ENCODE results near the gene MRPS22.

MRPS22 gene

GRCh38 chr3:139343895-139344856 lies at the start of gene MRPS22:
Gene MRPS22, plus strand, starts transcription at chr3:139344020. Its CDS starts 7 bp downstream, at chr3:139344027.
- peak within 1 kb of the TSS; percentile 71 for H3K27ac ChIP-seq
- peaks cover 37% of the 10 kb centered on the region for H3K36me3 ChIP-seq
- no peaks in the 10 kb centered on the region for H3K9me3 ChIP-seq (ENCODE audit: severe bottlenecking)
- H3K4me3 ChIP-seq (ENCODE audit: low read depth, low read length) = peak within 1 kb of the TSS; percentile 99
- no peaks in the 10 kb centered on the region for H3K27me3 ChIP-seq (ENCODE audit: insufficient read depth, low read depth, severe bottlenecking)
- DNase-seq = peak; percentile 83
- TF ChIP-seq, protein P1, sequence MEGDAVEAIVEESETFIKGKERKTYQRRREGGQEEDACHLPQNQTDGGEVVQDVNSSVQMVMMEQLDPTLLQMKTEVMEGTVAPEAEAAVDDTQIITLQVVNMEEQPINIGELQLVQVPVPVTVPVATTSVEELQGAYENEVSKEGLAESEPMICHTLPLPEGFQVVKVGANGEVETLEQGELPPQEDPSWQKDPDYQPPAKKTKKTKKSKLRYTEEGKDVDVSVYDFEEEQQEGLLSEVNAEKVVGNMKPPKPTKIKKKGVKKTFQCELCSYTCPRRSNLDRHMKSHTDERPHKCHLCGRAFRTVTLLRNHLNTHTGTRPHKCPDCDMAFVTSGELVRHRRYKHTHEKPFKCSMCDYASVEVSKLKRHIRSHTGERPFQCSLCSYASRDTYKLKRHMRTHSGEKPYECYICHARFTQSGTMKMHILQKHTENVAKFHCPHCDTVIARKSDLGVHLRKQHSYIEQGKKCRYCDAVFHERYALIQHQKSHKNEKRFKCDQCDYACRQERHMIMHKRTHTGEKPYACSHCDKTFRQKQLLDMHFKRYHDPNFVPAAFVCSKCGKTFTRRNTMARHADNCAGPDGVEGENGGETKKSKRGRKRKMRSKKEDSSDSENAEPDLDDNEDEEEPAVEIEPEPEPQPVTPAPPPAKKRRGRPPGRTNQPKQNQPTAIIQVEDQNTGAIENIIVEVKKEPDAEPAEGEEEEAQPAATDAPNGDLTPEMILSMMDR (IDR thresholded peaks at IDR 0.05; ENCODE audit: low read depth, low read length) = no peak

GRCh38 chr3:139295040-139295439 lies 48.8 kb upstream of the MRPS22 start:
- no peaks in the 10 kb centered on the region for H3K27me3 ChIP-seq (ENCODE audit: insufficient read depth, low read depth, severe bottlenecking)
- H3K27ac ChIP-seq = no peak overlapping the region
- no peak overlapping the region for H3K4me3 ChIP-seq (ENCODE audit: low read depth, low read length)
- no peaks in the 10 kb centered on the region for H3K9me3 ChIP-seq (ENCODE audit: severe bottlenecking)
- no peaks in the 10 kb centered on the region for H3K36me3 ChIP-seq
- no peak for DNase-seq
- TF ChIP-seq, protein P1 (IDR thresholded peaks at IDR 0.05; ENCODE audit: low read depth, low read length) = no peak

DNA sequence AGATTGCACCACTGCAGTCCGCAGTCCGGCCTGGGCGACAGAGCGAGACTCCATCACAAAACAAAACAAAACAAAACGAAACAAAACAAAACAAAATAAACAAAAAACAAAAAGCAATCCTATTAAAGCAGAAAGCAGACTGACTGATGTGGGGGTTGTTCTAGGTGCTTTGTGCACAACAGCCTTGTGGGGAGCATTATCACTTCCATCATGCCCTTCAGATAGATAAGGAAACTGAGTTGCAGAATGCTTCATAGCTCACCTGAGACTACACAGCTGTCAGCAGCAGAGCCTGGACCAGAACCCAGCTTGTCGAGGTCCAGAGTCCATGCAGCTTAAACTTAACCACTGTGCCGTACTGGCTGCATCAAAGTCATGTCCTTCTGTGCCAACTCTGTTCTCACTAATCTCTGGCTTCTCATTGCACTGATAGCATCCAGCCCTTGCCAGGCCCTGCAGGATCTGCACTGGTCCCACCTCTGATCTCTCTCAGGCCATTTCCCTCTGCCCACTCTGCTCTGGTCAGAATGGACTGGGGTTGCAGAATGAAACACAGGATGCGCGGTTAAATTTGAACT lies 47.6 kb upstream of the MRPS22 start:
- no peaks in the 10 kb centered on the region for H3K27me3 ChIP-seq (ENCODE audit: insufficient read depth, low read depth, severe bottlenecking)
- TF ChIP-seq, protein P1 (IDR thresholded peaks at IDR 0.05; ENCODE audit: low read depth, low read length) = no peak

GRCh38 chr3:139297588-139298311 lies 46.1 kb upstream of the MRPS22 start:
- Histone ChIP-seq H3K27ac (no peak overlapping the region), H3K4me3 (ENCODE audit: low read depth, low read length) (no peak overlapping the region), H3K36me3 (no peaks in the 10 kb centered on the region), H3K27me3 (ENCODE audit: insufficient read depth, low read depth, severe bottlenecking) (no peaks in the 10 kb centered on the region), H3K9me3 (ENCODE audit: severe bottlenecking) (no peaks in the 10 kb centered on the region)
- TF ChIP-seq, protein P1 (IDR thresholded peaks at IDR 0.05; ENCODE audit: low read depth, low read length) = no peak
- no peak for DNase-seq

More for the DNA sequence above, 47.6 kb upstream of the MRPS22 start:
- Histone ChIP-seq H3K27ac (no peak overlapping the region), H3K4me3 (ENCODE audit: low read depth, low read length) (no peak overlapping the region), H3K36me3 (no peaks in the 10 kb centered on the region), H3K9me3 (ENCODE audit: severe bottlenecking) (no peaks in the 10 kb centered on the region)
- no peak for DNase-seq

DNA sequence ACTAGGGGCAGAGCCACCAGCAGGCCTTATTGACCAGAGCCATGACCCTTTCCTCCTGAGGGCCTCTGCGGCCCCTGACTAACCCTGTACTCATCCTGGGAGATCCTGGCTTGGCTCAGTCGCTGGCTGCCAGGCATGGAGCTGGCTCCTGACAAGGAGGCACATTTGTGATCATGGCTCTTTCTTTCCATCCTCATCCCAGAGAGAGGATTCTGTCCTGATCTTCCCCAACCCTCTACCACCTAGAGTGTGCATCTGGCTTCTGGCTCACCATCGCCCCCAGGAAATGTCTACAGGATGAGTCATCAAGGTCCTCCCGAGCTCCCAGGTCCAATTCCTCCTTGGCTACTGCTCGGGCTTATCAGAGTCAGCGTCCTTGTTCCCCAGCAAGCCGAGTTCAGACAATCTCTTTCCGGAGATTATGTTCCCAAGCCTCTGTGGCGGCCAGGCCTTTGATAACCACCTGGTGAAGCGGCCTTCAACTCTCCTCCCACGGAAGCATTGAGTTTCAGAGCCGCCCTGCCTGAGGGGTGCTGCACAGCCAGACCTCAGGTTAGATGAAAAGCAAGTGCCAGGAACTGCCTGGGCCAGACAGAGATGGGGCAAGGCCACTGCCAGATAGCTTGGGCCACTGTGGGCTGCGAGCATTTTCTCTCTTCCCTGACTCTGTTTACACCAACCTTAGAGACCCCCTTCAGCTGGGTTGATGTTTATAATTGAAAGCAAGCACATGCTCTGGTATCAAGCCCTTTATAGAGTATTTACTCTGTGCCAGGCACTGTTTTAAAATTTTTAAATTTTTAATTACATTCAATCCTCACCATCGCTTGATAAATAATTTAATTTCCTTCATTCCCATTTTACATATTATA lies 44.3 kb upstream of the MRPS22 start:
- DNase-seq = peak; percentile 75
- Histone ChIP-seq H3K27me3 (ENCODE audit: insufficient read depth, low read depth, severe bottlenecking) (no peaks in the 10 kb centered on the region), H3K36me3 (no peaks in the 10 kb centered on the region), H3K9me3 (ENCODE audit: severe bottlenecking) (no peaks in the 10 kb centered on the region), H3K27ac (peak overlapping the region; percentile 44), H3K4me3 (ENCODE audit: low read depth, low read length) (no peak overlapping the region)
- TF ChIP-seq, protein P1 (IDR thresholded peaks at IDR 0.05; ENCODE audit: low read depth, low read length) = no peak

All from WERI-Rb-1 (cell line).